Measurements from ENCODE around the gene EFCAB6.

The EFCAB6 gene

DNA sequence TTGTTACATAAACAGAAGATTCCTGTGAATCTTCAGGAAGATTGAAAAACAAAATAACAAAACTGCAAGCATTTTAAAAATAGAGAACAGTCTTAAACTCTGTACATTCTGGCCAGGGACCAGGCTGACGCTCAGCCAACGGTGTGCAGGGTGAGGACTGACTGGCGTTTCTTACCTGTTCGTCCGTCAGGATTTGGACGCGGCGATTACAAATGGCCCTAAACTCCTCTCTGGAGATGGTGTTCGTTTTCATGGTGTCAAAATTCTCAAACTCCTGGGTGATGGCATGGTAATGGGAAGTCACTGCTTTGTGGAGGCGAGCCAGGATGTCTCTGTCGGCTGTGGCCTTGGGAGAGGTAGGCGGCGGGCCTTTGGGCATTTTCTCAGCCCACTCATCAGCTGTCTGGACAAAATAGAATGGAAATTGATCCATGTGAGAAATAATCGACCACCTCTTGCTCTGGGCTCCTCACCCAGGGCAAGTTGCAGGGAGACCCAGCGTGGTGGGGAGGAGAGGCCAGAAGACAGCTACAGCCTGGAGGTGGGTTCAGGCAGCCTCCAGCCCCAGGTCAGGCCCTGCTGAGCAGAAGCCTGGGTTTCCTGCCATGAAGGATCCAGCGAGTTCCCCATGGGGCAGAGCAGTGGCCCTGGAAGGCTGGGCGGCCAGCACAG is 257.3 kb downstream of the EFCAB6 start:
- DNase-seq, result no peak

DNA sequence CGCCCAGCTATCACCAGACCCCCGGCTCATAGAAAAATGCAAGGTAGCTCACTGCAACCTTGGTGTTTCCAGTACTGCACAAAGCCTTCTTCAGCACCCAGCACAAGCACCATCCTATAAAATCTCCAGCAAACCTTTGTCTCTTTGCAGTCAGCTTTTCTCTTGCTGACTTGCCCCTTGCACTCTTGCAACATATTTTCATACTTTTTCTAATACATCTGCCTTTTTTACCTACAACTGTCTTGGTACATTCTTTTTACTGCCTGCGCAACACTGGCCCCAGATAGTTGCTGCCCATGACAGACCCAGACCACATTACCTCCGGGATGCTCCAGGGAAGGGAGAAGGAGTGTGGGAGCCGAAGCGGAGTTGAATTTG is 257.9 kb downstream of the EFCAB6 start:
- DNase-seq, result no peak

DNA sequence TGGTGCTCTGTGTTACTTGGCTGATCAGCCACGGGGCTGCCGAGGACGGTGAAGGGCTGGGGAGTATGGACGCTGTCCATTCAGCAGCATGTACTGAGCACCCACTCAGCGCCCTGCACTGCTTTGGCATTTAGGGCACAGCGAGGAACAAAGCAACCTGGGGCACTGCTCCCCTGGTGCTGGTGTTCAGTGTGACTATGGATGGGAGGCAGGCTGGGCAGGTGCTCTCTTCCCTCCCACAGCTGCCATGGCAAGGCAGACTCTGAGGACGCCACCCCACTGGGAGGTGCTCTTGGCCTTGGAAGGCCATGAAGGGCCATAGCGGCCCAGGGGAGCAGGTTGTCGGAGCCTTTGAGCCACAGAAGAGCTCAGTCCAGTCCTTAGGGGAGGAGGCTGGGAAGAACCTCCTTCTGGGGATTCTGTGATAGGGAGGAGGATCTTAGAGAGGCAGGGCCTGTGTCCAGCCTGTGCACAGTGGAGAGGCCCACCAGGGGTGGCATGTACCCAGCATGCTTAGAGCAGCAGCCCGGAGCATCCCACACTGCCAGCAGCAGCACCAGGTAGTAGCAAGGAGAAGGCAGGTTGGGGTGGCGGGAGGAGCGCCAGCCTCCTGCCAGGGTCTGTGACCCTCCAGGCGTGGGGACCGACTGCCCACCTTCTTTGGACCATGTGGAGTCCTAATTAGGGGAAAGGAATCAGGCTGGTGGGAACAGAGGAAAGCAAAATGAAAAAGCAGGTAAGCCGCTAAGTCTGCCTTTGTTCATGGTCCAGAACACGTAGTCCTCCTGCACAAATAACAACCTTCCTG is 258.4 kb downstream of the EFCAB6 start:
- DNase-seq, result no peak

DNA sequence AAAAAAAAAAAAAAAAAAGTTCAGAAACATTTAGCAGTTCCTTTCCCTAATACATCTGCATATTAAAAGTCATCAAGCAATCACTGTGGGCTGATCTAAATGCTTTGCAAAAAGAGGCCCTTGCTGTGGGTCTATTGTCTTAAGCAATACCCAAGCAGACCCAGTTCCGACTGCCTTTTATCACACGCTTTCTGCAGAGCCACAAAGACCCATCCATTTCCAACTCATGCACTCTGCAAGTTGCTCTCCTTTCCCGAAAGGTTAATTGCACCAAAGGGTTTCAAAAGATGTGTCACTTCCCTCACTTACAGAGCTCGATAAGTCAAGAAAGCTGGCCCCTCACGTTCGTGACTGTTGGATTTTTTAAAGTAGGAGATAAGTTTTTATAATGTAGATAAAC is 261.4 kb downstream of the EFCAB6 start:
- DNase-seq, result no peak

DNA sequence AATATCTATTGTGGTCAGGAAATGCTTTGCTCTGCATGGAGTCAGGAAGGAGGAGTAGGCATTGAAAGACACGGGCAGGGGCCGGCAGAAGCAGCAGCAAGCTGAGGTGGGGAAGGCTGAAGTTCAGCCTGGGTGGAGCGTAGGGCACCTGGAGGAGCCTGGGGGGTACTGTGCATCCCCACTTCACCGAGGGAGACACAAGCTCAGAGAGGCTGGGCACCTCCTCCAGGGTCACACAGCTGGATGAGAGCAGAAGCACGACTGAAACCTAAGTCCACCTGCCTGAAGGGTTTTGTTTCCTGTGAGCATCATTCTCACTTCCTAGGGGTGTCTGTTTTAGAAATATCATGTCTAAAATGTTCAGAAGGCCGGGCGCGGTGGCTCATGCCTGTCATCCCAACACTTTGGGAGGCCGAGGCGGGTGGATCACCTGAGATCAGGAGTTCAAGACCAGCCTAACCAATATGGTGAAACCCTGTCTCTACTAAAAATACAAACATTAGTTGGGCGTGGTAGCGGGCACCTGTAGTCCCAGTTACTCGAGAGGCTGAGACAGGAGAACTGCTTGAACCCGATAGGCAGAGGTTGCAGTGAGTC is 262.0 kb downstream of the EFCAB6 start:
- no peak for DNase-seq

DNA sequence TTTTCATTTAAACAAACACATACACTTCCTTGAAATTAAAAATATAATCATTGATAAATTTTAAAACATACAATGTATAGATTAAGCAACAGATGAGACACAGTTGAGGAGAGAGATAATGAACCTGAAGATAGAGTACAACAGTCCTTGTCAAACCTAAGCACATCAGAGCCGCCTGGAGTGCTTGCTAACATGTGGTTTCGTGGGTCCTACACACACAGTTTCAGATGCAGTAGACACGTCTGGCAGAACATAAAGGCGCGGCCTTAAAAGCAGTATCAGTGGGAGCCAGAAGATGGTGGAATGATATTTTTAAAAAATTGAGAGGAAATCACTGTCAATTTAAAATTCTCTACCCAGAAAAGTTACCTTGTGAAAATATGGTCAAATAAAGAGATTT is 265.9 kb downstream of the EFCAB6 start:
- DNase-seq, result no peak

DNA sequence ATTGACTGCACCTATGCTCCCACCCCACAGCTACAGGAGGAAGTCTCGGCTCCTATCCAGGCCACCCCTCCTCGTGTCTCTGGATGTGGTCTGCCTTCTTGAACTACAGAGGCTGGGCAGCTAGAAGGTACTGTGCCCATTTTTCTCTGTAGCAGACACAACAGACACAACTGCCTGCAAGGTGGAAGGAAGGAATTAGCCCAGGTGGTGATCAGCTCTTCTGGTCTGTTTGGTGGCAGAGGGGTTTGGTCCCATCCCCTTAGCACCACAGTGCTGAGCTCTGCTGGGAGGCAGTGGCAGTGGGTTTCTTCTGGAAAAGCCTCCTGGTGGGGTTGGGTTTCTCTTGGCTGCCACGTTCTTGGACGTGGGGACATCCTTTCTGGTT is 267.8 kb downstream of the EFCAB6 start:
- no peak for DNase-seq

DNA sequence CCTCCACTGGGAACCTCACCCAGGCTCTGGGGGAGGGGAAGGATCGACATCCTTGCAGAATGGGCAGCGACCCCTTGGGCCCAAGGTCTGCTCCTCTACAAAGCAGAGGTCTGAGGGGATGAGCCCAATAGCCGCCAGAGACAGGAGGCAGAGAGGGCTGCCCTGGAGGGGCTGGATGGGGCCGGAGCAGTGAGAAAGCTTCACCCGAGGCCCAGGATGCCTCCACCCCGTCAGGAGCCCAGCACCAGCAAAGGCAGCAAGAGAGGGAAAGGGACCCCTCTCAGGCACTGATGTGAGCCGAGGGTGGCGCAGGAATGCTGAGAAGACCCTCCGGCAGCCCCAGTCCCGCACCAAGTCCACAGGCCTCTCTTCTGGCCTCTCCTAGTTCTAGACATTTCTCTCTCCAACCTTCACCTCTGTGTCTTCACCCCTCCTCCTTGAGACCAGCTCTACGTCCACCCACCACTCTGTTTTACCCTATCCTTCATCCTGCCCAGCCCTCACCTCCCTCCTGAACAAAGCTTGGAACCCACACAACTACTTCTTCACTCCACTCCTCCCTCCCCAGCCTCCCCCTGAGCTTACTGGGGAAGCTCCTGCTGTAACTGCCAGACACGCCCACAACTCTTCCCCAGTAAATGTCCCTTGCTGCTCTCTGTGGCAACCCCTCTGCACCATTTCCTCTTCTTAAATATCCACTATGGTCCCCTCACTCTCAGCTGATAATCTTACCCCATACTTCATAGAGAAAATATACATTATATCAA is 268.4 kb downstream of the EFCAB6 start:
- no peak for DNase-seq

DNA sequence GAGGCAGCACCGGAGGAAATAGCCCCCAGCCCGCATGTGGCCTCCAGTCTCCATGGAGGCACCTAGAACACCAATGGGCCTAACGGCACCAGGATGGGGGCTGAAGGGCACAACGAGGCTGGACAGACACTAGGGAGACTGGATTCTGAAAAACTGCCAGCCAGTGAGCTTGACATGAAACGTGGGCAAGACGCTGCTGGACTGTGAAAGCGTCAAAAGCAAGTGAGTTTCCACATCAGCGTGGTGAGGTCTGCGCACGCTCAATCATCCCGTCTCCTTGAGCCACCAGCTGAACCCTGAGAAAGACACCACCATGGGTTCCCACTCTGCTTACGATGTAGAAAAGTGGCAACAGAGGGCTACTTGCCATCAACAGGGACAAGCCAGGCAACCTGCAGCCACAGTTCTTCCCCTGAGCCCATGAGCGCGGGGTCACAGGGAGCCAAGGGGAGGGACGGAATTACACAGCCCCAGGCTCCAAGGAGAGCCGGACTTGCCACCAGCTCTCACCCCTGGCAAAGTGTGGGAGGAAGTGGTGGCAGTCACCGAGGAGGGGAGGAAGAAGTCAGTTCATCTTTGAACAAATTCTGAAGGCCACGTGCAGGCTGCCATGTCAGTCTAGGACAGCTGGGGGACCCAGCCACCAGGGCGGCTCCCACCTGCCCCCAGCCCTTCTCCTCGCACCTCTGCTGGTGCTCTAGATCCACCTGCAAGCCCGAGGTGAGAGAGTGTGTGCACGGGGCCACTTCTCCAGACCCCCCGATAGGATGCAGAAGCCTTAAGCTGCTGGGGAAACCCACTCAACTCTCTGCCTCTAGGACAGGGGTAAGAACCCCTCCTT is 269.2 kb downstream of the EFCAB6 start:
- DNase-seq, result no peak

DNA sequence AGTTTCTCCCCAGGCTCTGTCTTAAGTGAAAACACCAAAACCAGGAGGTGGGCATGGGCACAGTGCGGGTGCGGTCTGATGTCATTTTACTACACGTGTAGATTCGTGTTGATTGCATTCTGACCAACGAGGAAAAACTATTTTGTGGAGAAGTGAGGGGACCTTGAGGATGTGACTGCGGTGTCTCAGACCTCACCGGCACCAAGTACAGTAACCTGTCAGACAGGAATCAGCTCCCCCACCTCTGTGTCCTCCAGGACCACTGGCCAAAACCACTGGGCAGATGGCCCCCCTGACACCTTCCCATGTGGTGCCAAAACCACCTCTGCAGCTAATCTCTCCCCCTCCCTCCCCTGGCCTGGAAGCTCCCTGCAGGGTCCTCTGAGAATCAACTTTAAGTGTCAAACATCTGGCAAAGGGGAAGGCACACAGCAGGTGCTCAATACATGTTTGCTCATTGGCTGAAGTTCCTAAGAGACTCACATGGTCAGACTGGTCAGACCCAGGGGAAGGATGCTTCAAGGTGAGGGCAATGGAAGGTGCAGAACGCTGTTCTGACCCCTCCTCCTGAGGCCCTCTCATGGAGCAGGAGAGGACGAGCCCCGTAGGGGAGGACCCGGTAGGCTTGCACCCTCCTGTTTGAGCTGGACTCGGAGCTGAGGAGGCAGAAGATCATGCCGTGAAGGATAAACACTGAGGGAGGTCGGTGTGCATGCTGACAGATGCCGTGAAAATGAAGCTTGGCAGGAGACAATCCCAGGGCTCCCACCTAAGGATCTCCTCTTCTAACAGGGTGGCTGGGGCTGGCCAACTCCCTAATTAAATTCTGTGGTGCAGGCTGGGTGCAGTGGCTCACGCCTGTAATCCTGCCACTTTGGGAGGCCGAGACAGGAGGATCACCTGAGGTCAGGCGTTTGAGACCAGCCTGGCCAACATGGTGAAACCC is 270.4 kb downstream of the EFCAB6 start:
- DNase-seq, result no peak

DNA sequence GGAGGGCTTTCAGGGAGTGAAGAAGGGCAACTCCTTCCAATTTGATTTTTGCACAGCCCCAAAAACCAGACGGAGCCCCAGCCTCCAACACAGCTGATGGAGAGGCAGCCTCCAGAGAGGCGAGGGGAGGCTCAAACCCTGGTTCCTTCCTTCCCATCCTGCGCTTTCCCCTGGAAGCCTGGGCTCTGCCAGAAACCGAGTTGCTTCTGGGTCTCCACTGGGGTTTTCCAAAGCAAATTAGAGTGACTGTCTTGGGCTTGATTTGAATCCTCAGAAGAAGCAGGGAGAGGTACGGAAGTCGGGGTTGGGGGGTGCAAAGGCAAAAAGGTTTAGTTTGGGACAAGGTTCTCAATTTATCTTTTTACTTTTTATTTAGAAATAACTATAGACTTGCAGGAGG is 271.1 kb downstream of the EFCAB6 start:
- DNase-seq, result no peak

DNA sequence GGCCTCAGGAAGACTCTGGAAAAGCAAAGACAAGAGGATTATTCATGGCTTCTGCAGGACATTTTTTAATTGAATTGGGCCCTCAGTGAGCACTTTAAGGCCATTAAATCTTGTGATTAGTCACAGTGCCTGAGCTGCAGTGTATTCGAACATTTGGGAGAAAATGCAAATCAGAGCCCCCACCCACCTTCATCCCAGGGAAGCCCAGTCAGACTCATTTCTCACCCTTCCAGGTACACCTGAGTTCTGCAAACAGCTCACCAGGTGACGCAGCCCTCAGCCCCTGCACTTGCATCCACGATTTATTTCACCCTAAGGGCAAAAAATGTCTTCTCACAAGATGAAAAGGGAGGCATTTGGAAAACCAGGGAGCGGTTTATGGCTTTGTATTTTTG is 271.6 kb downstream of the EFCAB6 start:
- no peak for DNase-seq

DNA sequence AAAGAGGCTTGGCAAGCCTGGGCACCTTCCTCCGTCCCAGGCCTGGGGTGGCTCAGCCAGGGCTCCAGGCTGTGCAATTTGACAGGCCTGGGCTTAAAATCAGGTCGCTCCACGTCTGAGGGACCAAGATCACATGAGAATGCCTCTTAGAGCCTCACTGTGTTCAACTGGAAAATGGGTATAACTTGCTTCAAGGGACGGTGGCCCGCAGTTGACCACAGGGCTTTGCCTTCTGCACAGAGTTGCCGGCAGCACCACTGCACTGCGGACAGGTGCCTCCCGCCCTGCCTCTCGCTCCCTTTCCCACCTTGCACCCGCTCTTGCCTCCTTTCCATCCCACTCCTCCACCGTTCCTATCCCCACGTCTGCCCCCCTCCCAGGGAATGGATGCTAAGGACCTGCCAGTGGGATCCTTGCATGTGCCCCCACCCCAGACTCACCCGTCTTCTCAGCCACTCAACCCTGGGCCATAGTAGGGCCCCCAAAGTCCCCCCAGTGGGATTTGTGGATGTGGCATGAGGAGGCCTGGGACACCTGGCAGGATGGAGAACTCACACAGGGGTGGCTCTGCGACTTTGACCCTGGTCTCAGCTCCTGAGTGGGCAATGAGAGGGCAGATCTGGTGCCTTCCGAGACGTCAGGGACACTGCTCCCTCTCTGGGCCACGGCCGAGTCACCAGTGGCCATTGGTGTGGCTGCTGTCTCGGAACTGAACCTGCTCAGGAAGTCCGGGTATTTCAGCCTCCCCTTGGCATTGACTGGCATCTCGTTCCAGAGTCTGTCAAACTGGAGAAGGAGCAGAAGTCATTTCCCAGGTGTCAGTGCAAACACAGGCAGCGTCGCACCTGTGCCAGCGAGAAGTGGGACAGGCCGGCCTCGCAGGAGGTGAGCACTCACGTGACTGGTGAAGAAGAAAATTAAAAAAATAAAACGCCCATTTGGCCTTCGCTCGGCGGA is 272.3 kb downstream of the EFCAB6 start:
- DNase-seq, result no peak

DNA sequence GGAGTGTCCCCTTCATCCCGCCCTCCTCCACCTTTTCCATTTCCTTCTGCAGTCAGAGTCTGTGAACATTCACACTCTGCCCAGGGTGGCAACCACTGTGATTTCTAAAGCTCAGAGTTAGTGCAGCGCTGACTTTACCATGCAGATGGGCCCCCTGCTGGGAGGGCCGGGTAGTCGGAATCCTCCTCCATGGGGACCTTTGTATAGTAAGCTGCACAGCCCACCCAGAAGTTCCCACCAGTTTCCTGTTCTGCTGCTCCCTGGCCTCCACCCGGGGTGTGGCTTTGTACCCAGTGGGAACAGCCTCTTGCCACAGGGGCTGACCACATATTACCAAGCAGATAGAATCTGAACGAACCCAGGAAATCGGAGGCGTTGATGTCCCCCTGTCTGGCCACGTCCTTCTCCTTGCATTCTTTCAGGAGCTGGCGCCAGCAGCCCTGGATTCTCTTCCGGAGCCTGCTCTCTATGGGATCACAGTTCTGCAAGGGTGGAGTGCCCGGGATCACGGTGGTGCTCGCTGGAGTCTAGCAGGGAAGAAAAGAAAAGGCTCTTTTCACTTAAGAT is 275.0 kb downstream of the EFCAB6 start:
- no peak for DNase-seq

DNA sequence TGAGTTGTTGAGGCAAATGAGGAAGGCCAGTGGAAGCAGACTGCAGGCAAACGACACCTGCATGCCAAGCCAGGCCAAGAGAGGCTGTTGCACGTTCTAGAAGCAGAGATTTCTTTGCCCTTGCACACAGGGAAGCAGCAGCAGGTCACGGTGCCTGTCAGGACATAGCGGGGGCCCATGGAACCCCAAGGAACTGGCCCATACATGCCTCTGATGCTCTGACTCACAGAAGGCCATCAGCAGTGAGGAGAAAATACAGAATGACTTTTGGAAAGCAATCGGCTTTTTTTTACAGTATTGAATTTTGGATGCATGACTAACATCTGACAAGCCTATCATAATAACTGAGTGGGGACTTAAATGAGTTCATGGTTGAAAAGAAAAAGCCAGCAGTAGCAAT is 276.4 kb downstream of the EFCAB6 start:
- no peak for DNase-seq

DNA sequence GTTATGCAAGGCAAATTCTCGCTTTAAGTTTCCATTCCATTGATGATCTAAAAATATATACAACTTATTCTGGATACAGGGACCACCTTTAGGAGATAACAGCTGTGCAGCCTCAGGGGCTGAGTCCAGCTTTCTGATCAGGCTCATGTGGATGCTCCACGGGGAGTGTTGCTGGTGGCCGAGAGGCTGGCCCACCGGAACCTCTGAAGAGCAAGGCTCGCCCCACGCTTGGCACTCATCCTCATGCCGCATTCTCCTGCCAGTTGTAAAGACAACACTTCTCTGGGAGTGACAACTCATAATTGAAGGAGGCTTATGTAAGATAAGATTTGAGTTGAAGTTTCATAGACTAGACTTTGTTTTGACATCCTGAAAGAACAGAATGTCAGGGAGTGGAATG is 276.8 kb downstream of the EFCAB6 start:
- DNase-seq, result no peak

DNA sequence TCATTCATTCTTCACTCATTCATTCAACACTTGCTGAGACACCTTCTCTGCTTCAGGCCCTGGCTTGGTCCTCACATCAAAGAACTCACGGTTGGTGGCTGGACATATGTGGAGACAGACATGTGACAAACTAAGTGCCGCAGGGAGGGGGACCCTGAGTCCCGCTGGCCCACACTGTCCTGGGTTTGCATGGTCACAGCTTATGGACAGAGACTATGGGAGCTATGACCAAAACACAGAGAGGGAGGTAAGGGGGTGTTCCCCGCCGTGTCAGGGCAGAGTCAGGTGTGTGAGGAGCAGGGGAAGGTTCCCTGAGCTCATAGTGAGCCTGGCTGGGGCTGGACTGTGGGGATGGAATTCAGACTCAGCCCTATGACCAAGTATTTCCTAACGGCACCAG is 277.2 kb downstream of the EFCAB6 start:
- DNase-seq, result no peak

DNA sequence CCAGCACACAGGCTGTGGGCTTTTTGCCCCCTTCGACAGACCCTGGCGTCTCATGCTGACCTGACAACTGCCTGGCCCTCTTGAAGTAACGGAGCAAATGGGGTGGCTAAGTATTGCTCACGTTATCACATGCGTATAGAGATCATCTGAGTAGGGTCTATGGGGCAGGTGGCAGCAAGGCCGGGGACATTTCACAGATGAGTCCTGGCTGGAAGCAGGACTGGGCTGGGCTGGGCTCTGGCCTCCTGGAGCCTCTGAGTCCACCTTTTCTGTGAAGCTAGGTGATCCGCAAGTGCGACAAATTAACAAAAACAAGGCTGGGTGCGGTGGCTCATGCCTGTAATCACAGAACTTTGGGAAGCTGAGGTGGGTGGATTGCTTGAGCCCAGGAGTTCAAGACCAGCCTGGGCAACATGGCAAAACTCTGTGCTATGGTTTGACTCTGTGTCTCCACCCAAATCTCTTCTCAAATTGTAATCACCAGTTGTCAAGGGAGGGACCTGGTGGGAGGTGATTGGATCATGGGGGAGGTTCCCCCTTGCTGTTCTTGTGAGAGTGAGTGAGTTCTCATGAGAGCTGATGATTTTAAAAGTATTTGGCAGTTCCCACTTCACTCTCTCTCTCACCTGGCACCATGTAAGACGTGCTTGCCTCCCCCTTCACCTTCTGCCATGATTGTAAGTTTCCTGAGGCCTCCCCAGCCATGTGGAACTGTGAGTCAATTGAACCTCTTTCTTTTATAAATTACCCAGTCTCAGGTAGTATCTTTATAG is 278.3 kb downstream of the EFCAB6 start:
- no peak for DNase-seq
